Motor neuron (in vitro differentiated cells): ENCODE data around the gene TAF11L6. TPM values are rescaled to one million over a fixed set of nuclear protein-coding genes. Genes with fewer than 3 reads are reported as not detected.
"Not testable (repeated sequence)": the region's sequence is repeated elsewhere in the genome, so short reads cannot be mapped to it uniquely, and the experiment has no call there.

Experiments used
- ATAC-seq, 8 experiments: fragments of 200-7000 bp; cut with Tn5 transposase; replicated peaks in 6 of 8; 2 replicates each; pipeline ENCODE4 v1.8.0; 2021; ENCODE audit warnings: mild to moderate bottlenecking in 8 of 8, moderate library complexity in 8 of 8
- H3K27ac ChIP-seq, 2 donors: fragments of 250-450 bp; sonication (Bioruptor Pico); 2 replicates each; pipeline ENCODE4 v1.9.0; 2021; ENCODE audit warnings: antibody characterized with exemption in 2 of 2, mild to moderate bottlenecking in 2 of 2, moderate library complexity in 1 of 2
- H3K4me1 ChIP-seq, 2 donors: fragments of 250-450 bp; sonication (Bioruptor Pico); replicated peaks in 1 of 2; 2 replicates each; pipeline ENCODE4 v1.6.1; 2021; ENCODE audit warnings: antibody characterized with exemption in 2 of 2, mild to moderate bottlenecking in 2 of 2, moderate library complexity in 1 of 2
- H3K4me3 ChIP-seq, 5 donors: fragments of 250-450 bp; sonication (Bioruptor Pico); 2 replicates each; pipeline ENCODE4 v1.9.0; 2021; ENCODE audit warnings: antibody characterized with exemption in 5 of 5, mild to moderate bottlenecking in 5 of 5, moderate library complexity in 4 of 5
- WGBS, 10 experiments: fragments of 450-650 bp; shearing (Covaris generic); methylation state at CpG; one replicate each; pipeline ENCODE4 v1.0.0; 2022; 5-methylcytosine and 5-hydroxymethylcytosine counted together
- in situ Hi-C, 9 experiments: fragments of 400-800 bp; cut with MboI; loops; one replicate each; pipeline ENCODE4 v1.15.0; 2021; ENCODE audit warnings: low sequenced_read_pairs in 9 of 9, low pct_unique_long_range_greater_than_20kb in 2 of 9; ENCODE audit not compliant: unreplicated experiment in 9 of 9
- total RNA-seq, 8 experiments: library from RNA; unstranded; fragments of 300-600 nt; gene quantifications; 2 replicates each; pipeline versions ENCODE4 v1.2.3 to v1.2.4, GENCODE V29; 2022

The TAF11L6 gene
- total RNA-seq, 8 experiments from 2014 or later, result not detected

GRCh38 chr5:17521501-17521900 is 7.0 kb upstream of the TAF11L6 start, which contains the start of gene TAF11L4:
Gene TAF11L4, plus strand, starts transcription at chr5:17521801.
- not testable (repeated sequence) for H3K27ac ChIP-seq, ATAC-seq

GRCh38 chr5:17524935-17525334 is 3.5 kb upstream of the TAF11L6 start, which contains the start of gene TAF11L5:
Gene TAF11L5, plus strand, starts transcription at chr5:17525235.
- in situ Hi-C loops, H3K27ac ChIP-seq, H3K4me3 ChIP-seq, H3K4me1 ChIP-seq, ATAC-seq: not testable (repeated sequence)
- no CpG with 5 or more reads among the region's 15 CpGs for WGBS, 10 experiments

More at GRCh38 chr5:17521501-17521900, 7.0 kb upstream of the TAF11L6 start, which contains the start of gene TAF11L4:
- H3K4me3 ChIP-seq, in situ Hi-C loops, H3K4me1 ChIP-seq: not testable (repeated sequence)
- WGBS, 10 experiments, result no CpG with 5 or more reads among the region's 15 CpGs

GRCh38 chr5:17526504-17526903 is 2.0 kb upstream of the TAF11L6 start:
- ATAC-seq, H3K27ac ChIP-seq, H3K4me1 ChIP-seq, in situ Hi-C loops, H3K4me3 ChIP-seq: not testable (repeated sequence)
- WGBS, 10 experiments, result 40 to 93% (median 78%) methylated on average over 2 to 7 of the region's 17 CpGs; no CpG with 5 or more reads in 4 of the 10 experiments

Other genes with a start within 250 kb of the TAF11L6 start
- gene TAF11L2, start 30.4 kb upstream of the TAF11L6 start, total RNA-seq, result not detected
- gene TAF11L3, start 10.3 kb upstream of the TAF11L6 start, total RNA-seq, result not detected
- not detected for gene TAF11L4, start 6.9 kb upstream of the TAF11L6 start, total RNA-seq
- gene TAF11L5, start 3.4 kb upstream of the TAF11L6 start, total RNA-seq, result 1 to 10 TPM in 5 of 8 experiments, not detected in 3; 1.4 to 8.5 (median 2.1) TPM
- gene TAF11L7, start 57.1 kb downstream of the TAF11L6 start, total RNA-seq, result 1 to 10 TPM in 2 of 8 experiments, not detected in 6; 2.0 to 2.3 TPM
- gene TAF11L8, start 62.3 kb downstream of the TAF11L6 start, total RNA-seq, result not detected
- gene TAF11L9, start 65.7 kb downstream of the TAF11L6 start, total RNA-seq, result not detected
- 1 to 10 TPM in 5 of 8 experiments, not detected in 3; 1.4 to 8.5 (median 2.1) TPM for gene TAF11L10, start 69.2 kb downstream of the TAF11L6 start, total RNA-seq
- under 1 TPM in 3 of 8 experiments, not detected in 5; 0.21 to 0.29 (median 0.24) TPM for gene TAF11L11, start 75.5 kb downstream of the TAF11L6 start, total RNA-seq
- gene TAF11L12, start 81.7 kb downstream of the TAF11L6 start, total RNA-seq, result under 1 TPM in 2 of 8 experiments, not detected in 6; 0.28 to 0.32 TPM
- gene TAF11L13, start 103.4 kb downstream of the TAF11L6 start, total RNA-seq, result under 1 TPM in 1 of 8 experiments, not detected in 7; 0.42 TPM
- gene TAF11L14, start 105.8 kb downstream of the TAF11L6 start, total RNA-seq, result under 1 TPM in 1 of 8 experiments, not detected in 7; 0.54 TPM